Right lobe of liver (tissue), 6 donors: ENCODE measurements around the gene FOS. TPM values are rescaled to one million over a fixed set of nuclear protein-coding genes. Genes with fewer than 3 reads are reported as not detected.

ENCODE experiments used
- ATAC-seq, 4 donors: fragments of 200-7000 bp; cut with Tn5 transposase; one replicate each; pipeline ENCODE4 v1.9.1; 2020; ENCODE audit warnings: mild to moderate bottlenecking in 4 of 4, moderate library complexity in 4 of 4
- DNase-seq, 3 donors: peaks; one replicate each; pipeline ENCODE4 v3.0.0-alpha.2; 2020
- H3K27ac ChIP-seq, 3 donors: fragments of 200-600 bp; one replicate each; pipeline ENCODE4 v1.8.0; 2022
- H3K27me3 ChIP-seq, 2 donors: fragments of 200-600 bp; one replicate each; pipeline ENCODE4 v1.8.0; 2022
- H3K36me3 ChIP-seq, 4 donors: fragments of 200-600 bp; sonication (generic) in 1 of 4; one replicate each; pipeline versions ENCODE4 v1.5.1 to v1.8.0; 2017 to 2022; ENCODE audit warnings: control low read depth in 1 of 4
- H3K4me1 ChIP-seq, 4 donors: fragments of 200-600 bp; sonication (generic) in 1 of 4; one replicate each; pipeline versions ENCODE4 v1.5.1 to v1.8.0; 2017 to 2022; ENCODE audit warnings: control low read depth in 1 of 4
- H3K4me3 ChIP-seq, 3 donors: fragments of 200-600 bp; one replicate each; pipeline ENCODE4 v1.8.0; 2022
- H3K9me3 ChIP-seq, 4 donors: fragments of 200-600 bp; sonication (generic) in 1 of 4; one replicate each; pipeline versions ENCODE4 v1.5.1 to v1.8.0; 2017 to 2022; ENCODE audit warnings: control low read depth in 1 of 4
- POLR2A ChIP-seq: fragments of 450-650 bp; IDR thresholded peaks from one replicate; pipeline ENCODE4 v1.6.1; 2017; ENCODE audit warnings: antibody characterized with exemption, mild to moderate bottlenecking
- WGBS: methylation state at CpG from one replicate; pipeline ENCODE4 v1.1.6; 2018; ENCODE audit warnings: low coverage, low lambda C conversion rate; ENCODE audit not compliant: insufficient coverage; ENCODE audit errors: missing lambda C conversion rate; 5-methylcytosine and 5-hydroxymethylcytosine counted together
- intact Hi-C, 2 donors: fragments of 100-400 bp; cut with DNase I; formaldehyde crosslinking; loops; one replicate each; pipeline versions ENCODE4 v1.11.2 to v1.14.1; 2022
- total RNA-seq, 6 experiments: library from RNA; depleted of rRNA in 2 of 6; stranded (reverse); fragments of >200 nt in 2 of 6; fragmentation: NEBNext Ultra II Directional in 3 of 6; extraction: Animal tissue kit (Norgen Biotek cat#: 25700) in 3 of 6; gene quantifications; one replicate each; pipeline versions ENCODE4 v1.1.0 to v1.2.4, GENCODE V29; 2016 to 2023
- TF ChIP-seq, protein P1 (sequence below), 4 donors: fragments of 200-600 bp in 3 of 4; fragments of 450-650 bp in 1 of 4; IDR thresholded peaks; one replicate each; pipeline versions ENCODE4 v1.5.1 to v1.8.0; 2016 to 2022; ENCODE audit warnings: antibody characterized with exemption in 4 of 4, mild to moderate bottlenecking in 2 of 4
- donor health status: DM: no; HTN: yes; CAD: no.
- donor health status: DM: no; HTN: no; CAD: no.
- donor health status: DM: no; HTN: no; CAD: no.
- donor health status: DM: no; HTN: yes; CAD: no.
- donor health status: DM: no; HTN: yes; CAD: no.

The FOS gene
- total RNA-seq, 6 experiments from 2014 or later, result 9.9 to 151 (median 49.5) TPM

DNA sequence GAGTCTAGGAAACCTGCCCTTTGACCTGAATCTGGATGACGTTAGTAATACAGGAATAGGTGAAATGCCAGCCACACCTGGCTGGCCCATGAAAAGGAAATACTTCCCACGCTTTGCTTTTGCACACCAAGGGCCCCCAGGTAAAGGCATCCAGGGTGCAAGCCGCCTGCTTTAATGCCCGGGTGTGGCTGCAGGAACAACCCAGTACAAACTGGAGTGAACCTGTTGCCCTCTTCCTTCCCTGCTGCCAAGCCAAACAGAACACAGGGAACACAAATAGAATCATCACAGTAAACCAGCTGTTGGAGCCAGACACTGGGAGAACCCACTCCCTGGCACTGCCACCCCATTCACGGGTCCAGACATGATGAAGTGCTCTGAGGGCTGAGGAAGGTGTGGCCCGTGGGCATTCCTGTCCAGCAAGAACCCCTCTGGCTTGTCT is 24.2 kb upstream of the FOS start:
- H3K27ac ChIP-seq, result peak overlapping the region; percentile 52 to 96 (median 61)
- no peaks in the 10 kb centered on the region for H3K9me3 ChIP-seq
- TF ChIP-seq, protein P1, sequence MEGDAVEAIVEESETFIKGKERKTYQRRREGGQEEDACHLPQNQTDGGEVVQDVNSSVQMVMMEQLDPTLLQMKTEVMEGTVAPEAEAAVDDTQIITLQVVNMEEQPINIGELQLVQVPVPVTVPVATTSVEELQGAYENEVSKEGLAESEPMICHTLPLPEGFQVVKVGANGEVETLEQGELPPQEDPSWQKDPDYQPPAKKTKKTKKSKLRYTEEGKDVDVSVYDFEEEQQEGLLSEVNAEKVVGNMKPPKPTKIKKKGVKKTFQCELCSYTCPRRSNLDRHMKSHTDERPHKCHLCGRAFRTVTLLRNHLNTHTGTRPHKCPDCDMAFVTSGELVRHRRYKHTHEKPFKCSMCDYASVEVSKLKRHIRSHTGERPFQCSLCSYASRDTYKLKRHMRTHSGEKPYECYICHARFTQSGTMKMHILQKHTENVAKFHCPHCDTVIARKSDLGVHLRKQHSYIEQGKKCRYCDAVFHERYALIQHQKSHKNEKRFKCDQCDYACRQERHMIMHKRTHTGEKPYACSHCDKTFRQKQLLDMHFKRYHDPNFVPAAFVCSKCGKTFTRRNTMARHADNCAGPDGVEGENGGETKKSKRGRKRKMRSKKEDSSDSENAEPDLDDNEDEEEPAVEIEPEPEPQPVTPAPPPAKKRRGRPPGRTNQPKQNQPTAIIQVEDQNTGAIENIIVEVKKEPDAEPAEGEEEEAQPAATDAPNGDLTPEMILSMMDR (IDR thresholded peaks at IDR 0.05), result no peak
- peak; percentile 17 for TF ChIP-seq POLR2A
- H3K36me3 ChIP-seq, result no peaks in the 10 kb centered on the region
- 17% methylated on average over 2 of the region's 6 CpGs for WGBS
- H3K4me1 ChIP-seq, result peaks cover 0 to 62% (median 21%) of the 10 kb centered on the region in 4 donors
- ATAC-seq (peak; percentile 61 to 77 (median 66)), DNase-seq (peak; percentile 67 to 91 (median 87))
- H3K4me3 ChIP-seq, result no peak overlapping the region
- H3K27me3 ChIP-seq, result no peaks in the 10 kb centered on the region
- intact Hi-C loops, result no loop called here

DNA sequence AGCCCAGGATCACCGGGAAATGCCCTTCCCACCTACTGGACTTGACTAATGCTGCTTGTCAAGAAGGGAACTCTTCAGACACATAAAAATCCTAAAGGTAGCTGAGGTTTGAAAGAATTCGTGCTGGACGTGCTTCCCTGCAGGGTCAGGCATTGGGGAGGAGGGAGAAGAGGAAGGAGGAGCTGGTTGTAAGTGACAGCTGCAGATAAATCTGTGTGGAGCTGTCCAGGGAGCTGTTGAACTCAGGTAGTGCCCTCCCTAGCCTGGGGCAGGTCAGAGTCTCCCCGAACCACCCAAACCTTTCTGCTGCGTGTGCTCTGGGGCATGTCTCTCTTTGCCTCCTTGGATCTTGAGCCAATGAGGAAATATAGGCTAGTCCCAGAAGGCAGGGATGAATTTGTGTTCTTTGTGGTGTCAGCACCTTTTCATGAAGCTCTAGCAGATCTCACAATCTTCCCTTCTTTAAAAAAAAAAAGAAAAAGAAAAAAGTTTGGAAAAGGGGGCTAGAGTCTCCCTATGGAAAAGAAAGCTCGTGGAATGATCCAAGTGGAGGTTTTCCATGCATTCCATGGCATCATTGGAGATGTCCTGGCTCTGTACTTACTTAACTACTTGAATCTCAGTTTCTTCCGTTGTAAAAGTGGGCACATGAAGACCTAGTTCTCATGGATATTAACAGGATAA is 23.6 kb upstream of the FOS start:
- 51% methylated on average over 4 of the region's 7 CpGs for WGBS
- H3K27me3 ChIP-seq, result no peaks in the 10 kb centered on the region
- intact Hi-C loops, result no loop called here
- peak overlapping the region; percentile 52 to 96 (median 61) for H3K27ac ChIP-seq
- ATAC-seq (peak in 3 of 4 donors; percentile 40 to 61 (median 51)), DNase-seq (peak; percentile 34 to 77 (median 71))
- no peak overlapping the region for H3K4me3 ChIP-seq
- TF ChIP-seq POLR2A, result no peak
- TF ChIP-seq, protein P1 (IDR thresholded peaks at IDR 0.05), result no peak
- H3K9me3 ChIP-seq, result no peaks in the 10 kb centered on the region
- no peaks in the 10 kb centered on the region for H3K36me3 ChIP-seq
- peaks cover 0 to 57% (median 19%) of the 10 kb centered on the region in 4 donors for H3K4me1 ChIP-seq

DNA sequence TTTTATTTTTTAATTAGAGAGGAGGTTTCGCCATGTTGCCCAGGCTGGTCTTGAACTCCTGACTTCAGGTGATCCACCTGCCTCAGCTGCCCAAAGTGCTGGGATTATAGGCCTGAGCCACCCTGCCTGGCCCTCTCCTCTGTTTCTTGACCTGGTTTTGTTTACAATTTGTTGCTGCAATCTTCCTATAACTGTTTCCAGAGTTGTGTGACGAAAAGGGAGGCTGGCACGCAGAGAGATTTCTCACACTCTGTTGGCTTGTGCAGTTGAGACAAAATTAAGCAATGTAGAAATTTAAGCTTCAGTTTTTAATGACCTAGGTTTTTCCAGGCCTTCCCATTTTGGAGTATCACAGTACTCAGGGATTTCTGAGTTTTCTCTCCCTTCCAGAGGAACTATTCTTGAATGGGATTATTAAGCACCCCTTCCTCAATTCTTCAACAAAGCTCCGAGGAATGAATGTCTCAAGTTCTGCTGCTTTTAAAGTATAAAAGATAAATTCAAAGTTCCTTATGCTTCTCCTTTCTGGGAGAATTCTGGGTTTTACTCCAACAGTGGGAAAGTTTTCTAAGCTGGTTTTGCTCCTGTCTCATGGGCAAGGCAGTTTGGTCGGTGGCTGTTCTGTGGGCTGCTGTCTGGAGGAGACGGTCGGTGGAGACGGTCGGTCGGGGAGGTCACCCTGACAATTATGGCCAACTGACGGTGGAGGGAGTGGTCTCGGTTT is 20.4 kb upstream of the FOS start:
- Histone ChIP-seq H3K4me3 (peak overlapping the region; percentile 21 to 52 (median 24)), H3K9me3 (no peaks in the 10 kb centered on the region), H3K36me3 (no peaks in the 10 kb centered on the region), H3K27ac (peak overlapping the region; percentile 90 to 98 (median 98)), H3K4me1 (peaks cover 0 to 35% (median 13%) of the 10 kb centered on the region in 4 donors), H3K27me3 (no peaks in the 10 kb centered on the region)
- TF ChIP-seq, protein P1 (IDR thresholded peaks at IDR 0.05), result no peak
- no peak for TF ChIP-seq POLR2A
- peak; percentile 61 to 85 (median 79) for DNase-seq
- peak; percentile 36 to 54 (median 41) for ATAC-seq
- WGBS, result 3% methylated on average over 10 of the region's 12 CpGs
- intact Hi-C loops, result no loop called here

DNA sequence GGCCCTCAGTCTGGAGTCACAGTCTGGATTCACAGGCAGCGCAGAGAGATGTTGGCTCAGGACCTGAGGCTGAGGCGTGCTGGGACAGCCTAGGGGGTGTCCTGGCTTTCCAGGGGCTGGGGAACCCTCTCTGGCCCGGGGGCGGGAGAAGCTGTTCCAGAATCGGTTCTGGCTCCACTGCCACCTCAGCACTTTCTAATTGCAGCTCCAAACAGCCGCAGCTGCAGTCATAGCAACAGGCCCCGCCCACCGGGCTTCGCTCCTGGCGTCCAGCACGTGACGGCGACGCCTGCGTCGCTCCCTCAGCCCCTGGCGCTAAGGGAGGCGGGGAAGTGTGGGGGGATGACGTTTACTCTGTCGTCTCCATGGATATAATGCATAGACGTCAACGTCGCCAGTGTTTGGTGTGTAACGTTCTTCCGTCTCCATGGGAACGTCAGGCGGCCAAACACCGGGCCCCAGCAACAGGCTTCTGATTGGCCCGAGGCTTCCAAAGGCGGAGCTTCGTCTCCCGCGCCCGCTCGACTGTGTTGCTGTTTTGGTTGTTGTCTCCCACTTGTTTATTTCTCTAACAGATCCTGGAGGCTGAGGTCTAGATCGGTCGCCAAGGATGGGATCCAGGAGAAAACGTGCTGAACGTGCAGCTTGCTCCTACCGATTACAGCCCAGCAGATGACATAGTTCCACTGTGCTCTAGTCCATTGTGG is 19.7 kb upstream of the FOS start:
- TF ChIP-seq, protein P1 (IDR thresholded peaks at IDR 0.05), result no peak
- peak; percentile 13 for TF ChIP-seq POLR2A
- Histone ChIP-seq H3K4me3 (peak overlapping the region; percentile 21 to 52 (median 24)), H3K27ac (peak overlapping the region; percentile 90 to 98 (median 98)), H3K9me3 (no peaks in the 10 kb centered on the region), H3K4me1 (peaks cover 0 to 31% (median 13%) of the 10 kb centered on the region in 4 donors), H3K27me3 (no peaks in the 10 kb centered on the region), H3K36me3 (no peaks in the 10 kb centered on the region)
- DNase-seq (peak; percentile 98 to 99 (median 99)), ATAC-seq (peak; percentile 79 to 86 (median 82))
- intact Hi-C loops, result no loop called here
- 0% methylated on average over 9 of the region's 40 CpGs for WGBS
